ENCODE results near the gene LYST.

Gene LYST

DNA sequence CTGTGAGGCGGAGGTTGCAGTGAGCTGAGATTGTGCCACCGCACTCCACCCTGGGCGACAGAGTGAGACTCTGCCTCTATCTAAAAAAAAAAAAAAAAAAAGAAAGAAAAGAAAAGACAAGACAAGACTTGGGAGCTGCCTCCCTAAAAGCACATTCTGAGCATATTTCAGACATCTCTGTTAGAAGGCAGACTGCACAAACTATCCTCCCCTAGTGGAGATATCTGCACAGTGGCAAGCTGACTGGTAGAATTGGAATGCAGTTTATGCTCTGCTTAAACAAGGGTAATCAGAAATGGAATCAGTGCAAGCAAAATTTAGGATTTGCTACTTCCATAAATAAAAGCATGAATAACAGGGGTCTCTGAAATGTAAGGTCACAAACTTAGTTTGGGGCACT lies 248.9 kb downstream of the LYST start:
- Histone ChIP-seq H3K9ac (ENCODE audit: low read depth, low read length, poor library complexity, severe bottlenecking) (no peak overlapping the region), H4K20me1 (ENCODE audit: insufficient read depth, low read length, poor library complexity, severe bottlenecking) (no peaks in the 10 kb centered on the region), H3K36me3 (ENCODE audit: insufficient read depth, low read length) (no peaks in the 10 kb centered on the region), H3K27me3 (ENCODE audit: insufficient read depth, low read length, poor library complexity, severe bottlenecking) (no peaks in the 10 kb centered on the region), H3K9me3 (ENCODE audit: insufficient read depth, low read depth, low read length) (no peaks in the 10 kb centered on the region), H3K4me3 (ENCODE audit: low read length, poor library complexity, severe bottlenecking) (no peak overlapping the region), H2AFZ (ENCODE audit: low read length) (no peak overlapping the region), H3F3A (ENCODE audit: low read depth) (no peaks in the 10 kb centered on the region), H3K79me2 (ENCODE audit: insufficient read depth, low read length) (no peaks in the 10 kb centered on the region), H3K9me2 (replicated peaks; ENCODE audit: low read depth, low read length) (no peaks in the 10 kb centered on the region), H3K4me2 (ENCODE audit: low read depth, low read length, poor library complexity, severe bottlenecking) (no peak overlapping the region), H3K4me1 (ENCODE audit: insufficient read depth, low read length, poor library complexity, severe bottlenecking) (peaks cover under 1% of the 10 kb centered on the region)
- no peak for TF ChIP-seq EZH2phosphoT487 (IDR thresholded peaks at IDR 0.05; ENCODE audit: borderline replicate concordance)
- TF ChIP-seq, protein P1, sequence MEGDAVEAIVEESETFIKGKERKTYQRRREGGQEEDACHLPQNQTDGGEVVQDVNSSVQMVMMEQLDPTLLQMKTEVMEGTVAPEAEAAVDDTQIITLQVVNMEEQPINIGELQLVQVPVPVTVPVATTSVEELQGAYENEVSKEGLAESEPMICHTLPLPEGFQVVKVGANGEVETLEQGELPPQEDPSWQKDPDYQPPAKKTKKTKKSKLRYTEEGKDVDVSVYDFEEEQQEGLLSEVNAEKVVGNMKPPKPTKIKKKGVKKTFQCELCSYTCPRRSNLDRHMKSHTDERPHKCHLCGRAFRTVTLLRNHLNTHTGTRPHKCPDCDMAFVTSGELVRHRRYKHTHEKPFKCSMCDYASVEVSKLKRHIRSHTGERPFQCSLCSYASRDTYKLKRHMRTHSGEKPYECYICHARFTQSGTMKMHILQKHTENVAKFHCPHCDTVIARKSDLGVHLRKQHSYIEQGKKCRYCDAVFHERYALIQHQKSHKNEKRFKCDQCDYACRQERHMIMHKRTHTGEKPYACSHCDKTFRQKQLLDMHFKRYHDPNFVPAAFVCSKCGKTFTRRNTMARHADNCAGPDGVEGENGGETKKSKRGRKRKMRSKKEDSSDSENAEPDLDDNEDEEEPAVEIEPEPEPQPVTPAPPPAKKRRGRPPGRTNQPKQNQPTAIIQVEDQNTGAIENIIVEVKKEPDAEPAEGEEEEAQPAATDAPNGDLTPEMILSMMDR (conservative IDR thresholded peaks at IDR 0.05; ENCODE audit: low read length) = peak; percentile 45

DNA sequence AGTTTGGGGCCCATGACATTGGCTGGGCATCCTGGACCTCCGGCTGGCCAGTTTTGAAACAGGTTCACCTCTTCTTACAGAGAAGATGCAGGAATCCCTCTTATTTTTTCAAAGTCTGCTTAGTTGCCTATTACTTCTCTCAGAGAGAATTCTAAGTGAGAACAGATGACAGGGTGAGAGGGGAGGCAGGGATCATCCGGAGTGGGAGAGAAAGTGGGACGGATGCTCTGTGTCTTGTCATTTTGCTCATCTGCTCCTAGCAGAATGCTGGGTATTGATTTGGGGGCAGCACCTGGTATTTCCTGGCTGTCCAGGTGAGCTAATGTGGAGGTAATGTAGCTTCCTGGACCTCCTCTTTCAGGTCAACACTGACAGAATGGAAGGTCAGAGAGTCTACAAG lies 249.6 kb downstream of the LYST start:
- H3F3A ChIP-seq (ENCODE audit: low read depth) = no peaks in the 10 kb centered on the region
- no peaks in the 10 kb centered on the region for H3K27me3 ChIP-seq (ENCODE audit: insufficient read depth, low read length, poor library complexity, severe bottlenecking)
- TF ChIP-seq EZH2phosphoT487 (IDR thresholded peaks at IDR 0.05; ENCODE audit: borderline replicate concordance) = no peak
- TF ChIP-seq, protein P1 (conservative IDR thresholded peaks at IDR 0.05; ENCODE audit: low read length) = no peak
- H3K4me2 ChIP-seq (ENCODE audit: low read depth, low read length, poor library complexity, severe bottlenecking) = no peak overlapping the region
- no peaks in the 10 kb centered on the region for H3K36me3 ChIP-seq (ENCODE audit: insufficient read depth, low read length)
- H3K9ac ChIP-seq (ENCODE audit: low read depth, low read length, poor library complexity, severe bottlenecking) = no peak overlapping the region
- H3K9me3 ChIP-seq (ENCODE audit: insufficient read depth, low read depth, low read length) = no peaks in the 10 kb centered on the region
- H3K4me3 ChIP-seq (ENCODE audit: low read length, poor library complexity, severe bottlenecking) = no peak overlapping the region
- H3K4me1 ChIP-seq (ENCODE audit: insufficient read depth, low read length, poor library complexity, severe bottlenecking) = no peaks in the 10 kb centered on the region
- no peak overlapping the region for H2AFZ ChIP-seq (ENCODE audit: low read length)
- no peaks in the 10 kb centered on the region for H4K20me1 ChIP-seq (ENCODE audit: insufficient read depth, low read length, poor library complexity, severe bottlenecking)
- no peaks in the 10 kb centered on the region for H3K79me2 ChIP-seq (ENCODE audit: insufficient read depth, low read length)
- no peaks in the 10 kb centered on the region for H3K9me2 ChIP-seq (replicated peaks; ENCODE audit: low read depth, low read length)

DNA sequence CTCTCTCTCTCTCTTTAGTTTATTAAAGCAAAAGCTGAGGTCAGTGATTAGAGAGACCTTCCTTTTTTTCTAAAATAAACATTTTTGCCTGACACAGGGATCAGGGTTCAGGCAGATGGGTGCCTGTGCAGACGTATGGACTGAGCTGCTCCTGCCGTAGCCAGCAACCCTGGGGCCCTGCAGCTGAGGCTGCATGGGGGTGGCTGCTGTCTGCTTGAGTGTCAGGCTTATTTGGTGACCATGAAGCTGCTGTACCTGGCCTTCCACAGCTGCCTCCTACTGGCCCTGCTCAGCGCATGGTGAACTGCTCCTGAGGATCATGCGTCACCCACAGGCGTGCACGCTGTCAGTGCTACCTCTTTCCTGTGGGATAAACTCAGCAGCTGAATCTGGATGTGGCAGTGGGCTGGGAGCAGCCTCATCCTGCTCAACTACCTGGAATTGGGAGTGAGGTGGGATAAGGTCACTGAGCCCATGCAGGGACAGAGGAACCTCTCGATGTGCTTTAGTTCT lies 252.2 kb downstream of the LYST start:
- no peaks in the 10 kb centered on the region for H3K36me3 ChIP-seq (ENCODE audit: insufficient read depth, low read length)
- H3K9me3 ChIP-seq (ENCODE audit: insufficient read depth, low read depth, low read length) = no peaks in the 10 kb centered on the region
- no peak for TF ChIP-seq EZH2phosphoT487 (IDR thresholded peaks at IDR 0.05; ENCODE audit: borderline replicate concordance)
- TF ChIP-seq, protein P1 (conservative IDR thresholded peaks at IDR 0.05; ENCODE audit: low read length) = no peak
- no peak overlapping the region for H3K9ac ChIP-seq (ENCODE audit: low read depth, low read length, poor library complexity, severe bottlenecking)
- no peaks in the 10 kb centered on the region for H4K20me1 ChIP-seq (ENCODE audit: insufficient read depth, low read length, poor library complexity, severe bottlenecking)
- no peak overlapping the region for H2AFZ ChIP-seq (ENCODE audit: low read length)
- H3K9me2 ChIP-seq (replicated peaks; ENCODE audit: low read depth, low read length) = no peaks in the 10 kb centered on the region
- H3K4me1 ChIP-seq (ENCODE audit: insufficient read depth, low read length, poor library complexity, severe bottlenecking) = no peaks in the 10 kb centered on the region
- H3K4me3 ChIP-seq (ENCODE audit: low read length, poor library complexity, severe bottlenecking) = no peak overlapping the region
- no peaks in the 10 kb centered on the region for H3F3A ChIP-seq (ENCODE audit: low read depth)
- H3K79me2 ChIP-seq (ENCODE audit: insufficient read depth, low read length) = no peaks in the 10 kb centered on the region
- H3K4me2 ChIP-seq (ENCODE audit: low read depth, low read length, poor library complexity, severe bottlenecking) = no peak overlapping the region
- H3K27me3 ChIP-seq (ENCODE audit: insufficient read depth, low read length, poor library complexity, severe bottlenecking) = no peaks in the 10 kb centered on the region
